ENCODE data around the gene IQCN. TPM values are rescaled to one million over a fixed set of nuclear protein-coding genes. Genes with fewer than 3 reads are reported as not detected.

Gene IQCN
- total and polyA plus RNA-seq, 2 of the 4 experiments (the other 2 are of a cell fraction) = 0.18 to 0.67 TPM

DNA sequence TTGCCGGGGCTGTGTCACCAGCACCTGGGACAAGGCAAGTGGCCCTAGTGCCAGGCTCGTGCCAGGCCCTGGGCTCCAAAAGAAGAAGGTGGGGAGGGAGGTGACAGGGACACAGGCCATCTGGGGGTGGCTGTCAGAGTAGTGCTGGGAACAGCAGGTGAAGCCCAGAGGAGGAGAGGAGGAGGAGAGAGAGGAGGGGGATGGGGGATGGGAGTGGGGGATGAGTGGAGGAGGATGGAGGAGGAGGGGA lies 29.9 kb upstream of the IQCN start:
- in situ Hi-C loops (cut with MboI; ENCODE audit: low sequenced_read_pairs) (no loop called here), intact Hi-C loops (cut with micrococcal nuclease) (no loop called here), dilution Hi-C loops (cut with HindIII; ENCODE audit: low sequenced_read_pairs, unreplicated experiment) (no loop called here)
- peak overlapping the region; percentile 97 for H3K4ac ChIP-seq (ENCODE audit: low read depth, low read length)
- peak overlapping the region; percentile 73 for H2BK20ac ChIP-seq (ENCODE audit: low read depth, low read length)
- peak overlapping the region; percentile 93 for H2BK120ac ChIP-seq (ENCODE audit: low read depth, low read length)
- peak overlapping the region; percentile 83; the same call in 1 of the 2 replicates for H3K23ac ChIP-seq (ENCODE audit: low read depth, low read length)
- peak overlapping the region; percentile 98 for H2BK5ac ChIP-seq (ENCODE audit: low read depth, low read length, poor library complexity, severe bottlenecking)
- TF ChIP-seq MAFK (IDR thresholded peaks at IDR 0.05; ENCODE audit: low read depth, low read length) = no peak
- no peak for TF ChIP-seq CEBPB (IDR thresholded peaks at IDR 0.05; ENCODE audit: low read depth, low read length)
- TF ChIP-seq POLR2A (IDR thresholded peaks at IDR 0.05; ENCODE audit: low read depth, low read length) = no peak
- no peak for TF ChIP-seq BHLHE40 (IDR thresholded peaks at IDR 0.05; ENCODE audit: low read depth, low read length)
- no peak for TF ChIP-seq RCOR1 (IDR thresholded peaks at IDR 0.05; ENCODE audit: insufficient replicate concordance, low read length)
- TF ChIP-seq MXI1 (IDR thresholded peaks at IDR 0.05; ENCODE audit: borderline replicate concordance, low read depth, low read length) = no peak
- TF ChIP-seq RFX5 (IDR thresholded peaks at IDR 0.05; ENCODE audit: low read depth, low read length) = no peak
- TF ChIP-seq NFE2L2 (IDR thresholded peaks at IDR 0.05; ENCODE audit: low read depth, low read length) = no peak
- TF ChIP-seq FOS (IDR thresholded peaks at IDR 0.05; ENCODE audit: low read depth, low read length) = no peak
- no peak for TF ChIP-seq RAD21 (IDR thresholded peaks at IDR 0.05; ENCODE audit: low read length)
- TF ChIP-seq, protein P1, sequence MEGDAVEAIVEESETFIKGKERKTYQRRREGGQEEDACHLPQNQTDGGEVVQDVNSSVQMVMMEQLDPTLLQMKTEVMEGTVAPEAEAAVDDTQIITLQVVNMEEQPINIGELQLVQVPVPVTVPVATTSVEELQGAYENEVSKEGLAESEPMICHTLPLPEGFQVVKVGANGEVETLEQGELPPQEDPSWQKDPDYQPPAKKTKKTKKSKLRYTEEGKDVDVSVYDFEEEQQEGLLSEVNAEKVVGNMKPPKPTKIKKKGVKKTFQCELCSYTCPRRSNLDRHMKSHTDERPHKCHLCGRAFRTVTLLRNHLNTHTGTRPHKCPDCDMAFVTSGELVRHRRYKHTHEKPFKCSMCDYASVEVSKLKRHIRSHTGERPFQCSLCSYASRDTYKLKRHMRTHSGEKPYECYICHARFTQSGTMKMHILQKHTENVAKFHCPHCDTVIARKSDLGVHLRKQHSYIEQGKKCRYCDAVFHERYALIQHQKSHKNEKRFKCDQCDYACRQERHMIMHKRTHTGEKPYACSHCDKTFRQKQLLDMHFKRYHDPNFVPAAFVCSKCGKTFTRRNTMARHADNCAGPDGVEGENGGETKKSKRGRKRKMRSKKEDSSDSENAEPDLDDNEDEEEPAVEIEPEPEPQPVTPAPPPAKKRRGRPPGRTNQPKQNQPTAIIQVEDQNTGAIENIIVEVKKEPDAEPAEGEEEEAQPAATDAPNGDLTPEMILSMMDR (conservative IDR thresholded peaks at IDR 0.05; ENCODE audit: low read depth, low read length) = no peak
- TF ChIP-seq SMC3 (IDR thresholded peaks at IDR 0.05; ENCODE audit: low read depth, low read length) = no peak
- no peak for TF ChIP-seq MAZ (IDR thresholded peaks at IDR 0.05; ENCODE audit: borderline replicate concordance, low read depth, low read length)
- no peak for TF ChIP-seq CHD1 (IDR thresholded peaks at IDR 0.05; ENCODE audit: low read depth, low read length)
- TF ChIP-seq ELK1 (IDR thresholded peaks at IDR 0.05; ENCODE audit: borderline replicate concordance, low read depth, low read length) = no peak
- TF ChIP-seq USF2 (IDR thresholded peaks at IDR 0.05; ENCODE audit: low read depth, low read length) = no peak
- no TSS peak for BruUV-seq (replicated peaks)
- peak overlapping the region; percentile 99 for H2AK5ac ChIP-seq (ENCODE audit: low read depth, low read length)
- H3K14ac ChIP-seq (replicated peaks; ENCODE audit: low read depth, low read length) = peak overlapping the region; percentile 58
- H4K5ac ChIP-seq (ENCODE audit: low read depth, low read length) = peak overlapping the region; percentile 94
- peak overlapping the region; percentile 98 for H3K56ac ChIP-seq (ENCODE audit: extremely low read depth, insufficient read depth, low read length)
- H4K8ac ChIP-seq (ENCODE audit: low read depth in 2 of 2, low read length in 2 of 2) = peak overlapping the region; percentile 83 to 97
- H2AFZ ChIP-seq (replicated peaks; ENCODE audit: low read length, poor library complexity) = peak overlapping the region; percentile 92
- peak overlapping the region; percentile 99 for H2AK9ac ChIP-seq (replicated peaks; ENCODE audit: low read depth, low read length, poor library complexity)
- H3K27ac ChIP-seq (ENCODE audit: insufficient read depth, low read length) = peak overlapping the region; percentile 97
- ChIA-PET POLR2A (ENCODE audit: unreplicated experiment) (interaction anchor here (0.8 to 1.9 kb wide), 3 partner anchors 12 to 24 kb away, joined by 4 to 11 read pairs (median 5); partner anchors contain the start of gene LSM4), CTCF (interaction anchor here (1.3 to 2.4 kb wide), 2 partner anchors 25 kb away, joined by 4 to 15 read pairs; no protein-coding TSS in a partner anchor)
- no peak overlapping the region for H3K4me3 ChIP-seq (ENCODE audit: insufficient read depth, low read depth, low read length)
- H3K4me1 ChIP-seq (ENCODE audit: control insufficient read depth, insufficient read depth, low read length) = peaks cover 22% of the 10 kb centered on the region
- H3K79me1 ChIP-seq (ENCODE audit: low read depth in 1 of 2, low read length in 2 of 2) = peaks cover 0 to 25% of the 10 kb centered on the region in 2 experiments; a peak in 2 of 4 replicates
- DNase-seq (no peak), ATAC-seq (ENCODE audit: low read depth) (no peak)
- H3K18ac ChIP-seq (ENCODE audit: low read depth, low read length) = peak overlapping the region; percentile 97
- H4K91ac ChIP-seq (ENCODE audit: insufficient read depth, low read depth, low read length) = peak overlapping the region; percentile 100
- peak overlapping the region; percentile 93 for H3K4me2 ChIP-seq (ENCODE audit: low read depth, low read length)
- 6% methylated on average over 2 of the region's 2 CpGs; no CpG with 5 or more reads in 1 of the 2 experiments for WGBS, 2 experiments (ENCODE audit: extremely low coverage in 2 of 2, insufficient read length in 1 of 2)
- H4K20me1 ChIP-seq (ENCODE audit: insufficient read depth, low read length) = no peaks in the 10 kb centered on the region
- peaks cover 3% of the 10 kb centered on the region for H3K36me3 ChIP-seq (ENCODE audit: control insufficient read depth, insufficient read depth, low read length)
- H3K27me3 ChIP-seq (ENCODE audit: control insufficient read depth, insufficient read depth, low read length) = no peaks in the 10 kb centered on the region
- H2BK15ac ChIP-seq (ENCODE audit: low read depth, low read length) = peak overlapping the region; percentile 89; the same call in 2 of the 3 replicates
- H3K9me1 ChIP-seq (ENCODE audit: insufficient read depth, low read length) = peaks cover 16% of the 10 kb centered on the region; the same call in 1 of the 2 replicates
- peak overlapping the region; percentile 90 for H3K9ac ChIP-seq (ENCODE audit: low read depth, low read length)
- no peaks in the 10 kb centered on the region for H3K9me3 ChIP-seq (ENCODE audit: control insufficient read depth, insufficient read depth, low read length)

All from IMR-90 (cell line).